ELR (cell line): ENCODE results near the gene SPOCK2.

ENCODE experiments used
- DNase-seq: peaks from one replicate; pipeline ENCODE4 v3.0.0-alpha.2; 2015; ENCODE audit warnings: low read depth

Gene SPOCK2

DNA sequence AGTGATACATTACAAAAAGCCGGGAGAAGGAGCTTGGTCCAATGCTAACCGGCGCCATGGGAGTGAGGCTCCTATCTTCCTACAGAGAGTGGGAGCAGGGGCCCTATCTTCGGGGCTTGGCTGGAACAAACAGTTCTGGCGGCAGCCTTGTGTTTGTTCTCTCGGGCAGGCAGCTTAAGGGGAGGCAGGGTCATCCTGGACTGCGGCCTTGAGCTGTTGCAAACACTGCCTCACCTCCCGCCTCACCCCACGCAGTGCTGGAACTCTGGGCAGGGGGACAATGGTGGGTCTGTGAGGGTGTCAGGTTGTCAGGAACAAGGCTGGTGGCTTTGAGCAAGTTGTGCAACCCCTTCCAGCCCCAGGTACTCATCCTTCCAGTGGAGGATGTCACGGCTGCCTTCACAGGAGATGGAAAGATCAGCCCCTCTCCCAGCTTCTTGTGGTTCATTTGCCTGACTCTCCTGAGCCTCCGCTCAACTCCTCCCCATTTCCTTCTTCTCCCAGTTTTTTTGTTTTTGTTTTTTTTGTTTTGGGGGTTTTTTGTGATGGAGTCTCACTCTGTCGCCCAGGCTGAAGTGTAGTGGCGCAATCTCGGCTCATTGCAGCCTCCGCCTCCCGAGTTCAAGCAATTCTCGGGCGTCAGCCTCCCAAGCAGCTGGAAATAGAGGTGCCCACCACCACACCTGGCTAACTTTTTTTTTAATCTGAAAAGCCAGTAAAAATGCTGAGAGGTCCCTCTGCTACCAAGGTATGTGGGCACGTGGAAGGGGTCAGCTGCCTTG, 57.4 kb downstream of the SPOCK2 start:
- no peak for DNase-seq

GRCh38 chr10:72029414-72029813, 58.9 kb downstream of the SPOCK2 start:
- no peak for DNase-seq

DNA sequence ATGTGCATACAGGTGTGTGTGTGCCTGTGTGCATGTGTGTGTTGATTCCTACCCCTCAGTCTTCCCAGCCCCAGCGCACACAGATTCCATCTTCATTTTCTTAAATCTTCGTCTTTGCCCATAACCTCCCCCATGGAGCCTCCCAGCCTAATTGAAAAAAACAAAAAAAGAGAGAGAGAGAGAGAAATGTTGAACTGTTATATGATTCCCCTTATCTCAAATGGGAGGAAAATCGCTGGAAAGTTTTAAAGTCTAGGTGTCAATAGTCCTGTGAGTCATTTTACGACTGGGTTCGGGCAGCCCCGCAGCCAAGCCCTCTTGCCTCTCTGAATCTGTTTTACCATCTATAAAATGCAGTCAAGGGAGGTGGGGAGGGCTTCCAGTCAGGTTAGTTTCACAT, 60.9 kb downstream of the SPOCK2 start:
- peak; percentile 46 for DNase-seq

GRCh38 chr10:72026278-72027111, 61.9 kb downstream of the SPOCK2 start:
- peak; percentile 49 for DNase-seq

DNA sequence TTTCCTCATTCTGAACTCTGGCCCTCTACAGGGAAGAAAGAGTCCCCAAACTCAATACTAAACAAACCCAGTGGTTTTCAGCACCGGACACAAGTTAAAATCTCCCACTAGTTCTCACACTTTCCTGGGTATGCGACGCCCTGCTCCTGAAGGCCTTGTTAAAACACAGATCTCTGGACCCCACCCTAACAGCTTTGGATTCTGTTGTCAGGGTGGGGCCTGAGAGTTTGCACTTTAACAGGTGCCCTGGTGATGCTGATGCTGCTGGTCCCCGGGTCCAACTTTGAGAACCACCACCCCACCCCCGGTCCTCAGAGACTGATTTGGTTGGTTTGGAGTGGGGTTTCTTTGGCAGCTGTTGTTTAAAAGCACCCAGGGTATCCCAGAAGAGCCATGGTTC, 62.5 kb downstream of the SPOCK2 start:
- no peak for DNase-seq

- no peak for DNase-seq
Measured at GRCh38 chr10:72025400-72025799, 63.0 kb downstream of the SPOCK2 start.

- no peak for DNase-seq
Measured at GRCh38 chr10:72024596-72024995, 63.8 kb downstream of the SPOCK2 start.

DNA sequence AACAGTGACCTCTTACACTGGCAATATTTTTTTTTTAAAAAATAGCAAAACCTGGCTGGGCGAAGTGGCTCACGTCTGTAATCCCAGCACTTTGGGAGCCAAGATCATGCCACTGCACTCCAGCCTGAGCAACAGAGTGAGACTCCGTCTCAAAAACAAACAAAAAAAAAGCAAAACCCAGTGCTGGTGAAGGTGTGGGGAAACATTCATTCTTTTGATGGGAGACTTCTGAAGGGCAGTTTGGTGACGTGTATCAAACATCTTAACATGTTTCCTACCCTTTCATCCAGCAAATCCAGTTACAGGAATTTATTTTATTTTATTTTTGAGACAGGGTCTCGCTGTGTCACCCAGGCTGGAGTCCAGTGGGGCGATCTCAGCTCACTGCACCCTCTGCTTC, 66.1 kb downstream of the SPOCK2 start:
- DNase-seq = no peak

GRCh38 chr10:72020914-72021809, 67.2 kb downstream of the SPOCK2 start:
- no peak for DNase-seq

DNA sequence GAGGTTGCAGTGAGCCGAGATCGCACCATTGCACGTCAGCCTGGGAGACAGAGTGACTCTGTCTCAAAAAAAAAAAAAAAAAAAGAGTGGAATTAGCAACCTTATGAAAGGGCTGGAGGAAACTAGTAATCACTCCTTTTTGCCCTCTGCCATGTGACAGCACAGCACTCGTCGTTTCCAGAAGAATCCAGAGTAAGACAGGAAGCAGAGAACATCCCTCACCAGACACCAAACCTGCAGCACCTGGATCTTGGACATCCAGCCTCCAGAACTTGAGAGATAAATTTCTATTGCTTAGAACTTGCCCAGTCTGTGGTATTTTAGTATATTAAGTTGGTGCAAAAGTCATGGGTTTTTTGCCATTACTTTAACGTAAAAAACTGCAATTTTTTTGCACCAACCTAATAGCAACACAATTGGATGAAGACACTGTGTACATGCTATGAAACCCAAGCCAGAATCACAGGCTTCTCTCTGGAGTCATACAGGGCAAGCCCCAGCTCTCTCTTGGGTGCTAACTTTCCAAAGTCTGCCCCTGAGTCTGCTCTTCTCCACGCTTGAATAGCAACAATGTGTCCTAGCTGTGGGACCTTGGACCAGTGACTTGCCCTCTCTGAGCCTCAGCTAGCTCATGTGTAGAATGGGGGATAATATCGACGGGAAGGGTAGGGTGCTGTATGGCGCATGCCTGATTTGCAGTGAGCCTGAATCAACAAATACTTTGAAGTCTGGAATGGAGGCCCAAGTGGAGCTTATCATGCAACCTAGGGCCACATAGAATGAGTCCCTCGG, 69.1 kb downstream of the SPOCK2 start:
- DNase-seq = no peak

- DNase-seq = no peak
Measured at GRCh38 chr10:72016608-72017300, 71.6 kb downstream of the SPOCK2 start.

- DNase-seq = no peak
Measured at GRCh38 chr10:72015841-72016240, 72.5 kb downstream of the SPOCK2 start.

DNA sequence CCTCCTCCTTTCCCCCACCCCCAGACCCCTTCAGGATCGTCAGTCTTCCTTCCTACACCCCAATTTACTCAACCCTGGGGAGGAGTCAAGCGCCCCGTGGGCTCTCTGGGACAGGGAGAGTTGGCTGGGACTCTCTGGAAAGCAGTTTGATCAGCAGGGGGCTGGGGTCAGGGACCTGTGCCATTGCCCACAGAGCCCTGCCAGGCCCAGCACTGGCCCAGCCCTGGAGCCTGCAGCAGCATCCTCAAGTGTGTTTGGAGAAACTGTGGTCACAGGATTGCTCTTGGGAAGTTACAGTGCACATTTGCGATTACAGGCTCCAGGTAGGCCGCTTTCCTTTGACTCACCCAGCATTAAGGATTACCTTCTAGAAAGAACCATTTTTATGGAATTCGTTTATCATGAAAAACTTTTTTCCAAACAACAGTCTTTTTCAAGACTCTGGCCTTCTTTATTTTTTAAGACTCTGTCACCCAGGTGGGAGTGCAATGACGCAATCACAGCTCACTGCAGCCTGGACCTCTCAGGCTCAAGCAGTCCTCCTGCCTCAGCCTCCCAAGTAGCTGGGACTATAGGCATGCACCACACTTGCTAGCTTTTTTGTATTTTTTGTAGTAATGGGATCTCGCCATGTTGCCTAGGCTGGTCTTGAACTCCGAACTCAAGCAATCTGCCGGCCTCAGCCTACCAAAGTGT, 73.4 kb downstream of the SPOCK2 start:
- no peak for DNase-seq

GRCh38 chr10:72014197-72014596, 74.2 kb downstream of the SPOCK2 start:
- no peak for DNase-seq

- no peak for DNase-seq
Measured at GRCh38 chr10:72013202-72013945, 75.0 kb downstream of the SPOCK2 start.

DNA sequence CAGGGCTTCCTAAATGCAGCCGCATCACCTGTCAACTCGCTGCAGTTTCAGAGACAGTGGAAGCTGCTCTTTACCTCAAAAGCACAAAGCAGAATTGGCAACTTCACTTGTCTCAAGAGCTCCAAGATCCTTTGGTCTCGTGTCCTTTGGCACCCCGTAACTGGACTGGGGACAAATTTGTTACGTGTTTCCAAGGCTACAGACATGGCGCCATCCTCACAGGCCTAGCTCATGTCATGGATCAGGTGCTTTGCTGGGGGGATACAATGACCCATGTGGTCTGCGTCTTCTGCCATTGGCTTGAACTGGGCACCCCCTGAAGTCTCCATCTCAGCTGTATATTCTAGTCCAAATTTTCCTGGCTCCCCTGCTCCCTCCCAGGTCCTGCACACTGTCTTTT, 75.6 kb downstream of the SPOCK2 start:
- DNase-seq = no peak

DNA sequence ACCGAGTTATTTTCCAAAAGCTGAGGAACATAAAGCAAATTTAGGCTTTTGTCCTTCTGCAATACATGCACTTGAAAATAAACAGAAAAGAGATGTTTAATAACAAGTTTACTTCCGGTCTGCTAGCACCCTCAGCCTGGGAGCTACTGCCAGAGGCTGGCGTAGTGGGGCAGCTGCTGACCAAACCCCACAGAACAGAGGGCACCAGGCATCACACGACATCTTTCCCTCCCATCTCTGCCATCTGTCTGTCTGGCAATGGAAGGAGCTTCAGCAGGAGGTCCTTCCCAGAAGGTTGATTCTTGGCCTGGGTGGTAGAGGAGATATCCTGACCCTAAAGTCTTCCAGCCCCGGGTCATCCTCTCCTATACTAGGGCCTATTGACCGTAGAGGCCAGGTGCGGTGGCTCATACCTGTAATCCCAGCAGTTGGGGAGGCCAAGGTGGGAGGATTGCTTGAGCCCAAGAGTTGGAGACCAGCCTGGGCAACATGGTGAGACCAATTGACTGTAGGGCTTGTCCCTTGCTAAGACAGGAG, 76.3 kb downstream of the SPOCK2 start:
- DNase-seq = no peak

DNA sequence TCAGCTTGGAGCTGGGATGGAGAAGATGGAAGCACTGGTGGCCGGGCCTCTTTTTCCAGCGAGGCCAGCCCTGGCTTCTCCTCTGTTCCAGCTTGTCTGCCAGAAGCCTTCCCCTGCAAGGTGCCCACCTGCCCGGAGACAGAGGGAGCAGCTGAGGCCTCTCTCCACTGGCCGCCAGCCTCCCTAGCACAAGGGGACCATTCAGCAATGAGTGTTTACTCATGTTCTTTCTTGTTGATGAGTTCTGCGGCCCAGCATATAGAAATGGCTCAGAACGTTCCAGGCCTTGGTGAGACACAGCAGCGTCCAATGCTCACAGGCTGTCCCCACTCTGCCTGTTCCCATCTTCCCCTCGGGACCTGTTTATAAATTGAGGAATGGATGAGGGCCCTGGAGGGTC, 76.9 kb downstream of the SPOCK2 start:
- no peak for DNase-seq

DNA sequence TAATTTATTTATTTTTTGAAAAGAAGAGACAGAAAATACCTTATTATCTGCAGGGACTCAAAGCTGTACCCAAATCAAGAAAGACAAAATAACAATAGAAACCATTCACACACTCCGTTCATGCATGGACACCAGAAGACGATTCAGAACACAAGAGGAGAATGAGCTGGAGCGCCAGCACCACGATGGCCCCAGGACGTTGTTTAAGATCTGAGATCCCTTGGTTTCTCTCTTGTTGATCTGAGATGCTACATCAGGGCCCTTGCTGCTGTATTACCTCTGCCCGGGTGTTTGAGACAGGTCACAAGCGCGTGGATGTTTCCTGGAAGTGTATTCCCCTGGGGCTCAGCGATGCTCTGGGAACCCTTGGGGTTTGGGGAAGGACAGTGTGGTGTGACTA, 77.3 kb downstream of the SPOCK2 start:
- no peak for DNase-seq
